Thyroid gland (tissue), 4 donors: ENCODE data around the gene HCFC1.

Source experiments
- POLR2A ChIP-seq, 2 donors: fragments of 450-650 bp; IDR thresholded peaks; one replicate each; pipeline ENCODE4 v1.6.1; 2017; ENCODE audit warnings: antibody characterized with exemption in 2 of 2, mild to moderate bottlenecking in 2 of 2, moderate library complexity in 1 of 2
- TF ChIP-seq, protein P1 (sequence below), 6 experiments: fragments of 200-600 bp in 3 of 6; fragments of 450-650 bp in 3 of 6; sonication (generic) in 3 of 6; IDR thresholded peaks; one replicate each; pipeline ENCODE4 v1.5.1; 2016 to 2019; ENCODE audit warnings: antibody characterized with exemption in 6 of 6, mild to moderate bottlenecking in 2 of 6, inconsistent platforms in 1 of 6, moderate library complexity in 1 of 6

DNA sequence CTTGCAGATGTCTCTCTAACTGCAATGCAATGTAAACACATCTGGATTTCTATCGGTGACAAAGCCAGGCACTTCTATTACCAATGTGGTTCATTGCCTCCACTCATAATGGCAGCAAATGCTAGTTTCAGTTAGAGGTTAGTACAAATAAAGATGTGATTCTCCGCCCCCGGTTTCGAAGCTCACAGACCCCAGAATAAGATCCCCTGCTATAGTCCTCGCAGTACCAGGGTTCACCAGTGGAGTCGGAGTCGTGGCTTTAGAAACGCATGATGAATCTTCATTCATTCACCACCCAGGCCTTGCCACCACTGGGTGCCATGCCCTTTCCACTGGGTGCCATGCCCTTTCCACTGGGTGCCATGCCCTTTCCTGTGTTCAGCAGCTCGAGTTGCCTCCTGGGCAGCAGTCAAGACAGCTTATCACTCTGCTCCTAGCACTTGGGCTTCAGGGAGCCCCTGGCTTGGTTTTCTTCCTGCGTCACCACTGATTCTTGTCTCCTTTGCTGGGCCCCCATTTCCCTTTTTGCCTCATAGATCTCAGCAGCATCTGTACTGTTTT, 33.3 kb downstream of the HCFC1 start:
- TF ChIP-seq, protein P1, sequence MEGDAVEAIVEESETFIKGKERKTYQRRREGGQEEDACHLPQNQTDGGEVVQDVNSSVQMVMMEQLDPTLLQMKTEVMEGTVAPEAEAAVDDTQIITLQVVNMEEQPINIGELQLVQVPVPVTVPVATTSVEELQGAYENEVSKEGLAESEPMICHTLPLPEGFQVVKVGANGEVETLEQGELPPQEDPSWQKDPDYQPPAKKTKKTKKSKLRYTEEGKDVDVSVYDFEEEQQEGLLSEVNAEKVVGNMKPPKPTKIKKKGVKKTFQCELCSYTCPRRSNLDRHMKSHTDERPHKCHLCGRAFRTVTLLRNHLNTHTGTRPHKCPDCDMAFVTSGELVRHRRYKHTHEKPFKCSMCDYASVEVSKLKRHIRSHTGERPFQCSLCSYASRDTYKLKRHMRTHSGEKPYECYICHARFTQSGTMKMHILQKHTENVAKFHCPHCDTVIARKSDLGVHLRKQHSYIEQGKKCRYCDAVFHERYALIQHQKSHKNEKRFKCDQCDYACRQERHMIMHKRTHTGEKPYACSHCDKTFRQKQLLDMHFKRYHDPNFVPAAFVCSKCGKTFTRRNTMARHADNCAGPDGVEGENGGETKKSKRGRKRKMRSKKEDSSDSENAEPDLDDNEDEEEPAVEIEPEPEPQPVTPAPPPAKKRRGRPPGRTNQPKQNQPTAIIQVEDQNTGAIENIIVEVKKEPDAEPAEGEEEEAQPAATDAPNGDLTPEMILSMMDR (IDR thresholded peaks at IDR 0.05): no peak
- no peak for TF ChIP-seq POLR2A (IDR thresholded peaks at IDR 0.05)
